IMR-90 (cell line): ENCODE data around the gene ESR2. TPM values are rescaled to one million over a fixed set of nuclear protein-coding genes. Genes with fewer than 3 reads are reported as not detected.

ENCODE experiments used
- ATAC-seq: fragments of 200-7000 bp; cut with Tn5 transposase; 2 replicates; pipeline ENCODE4 v1.9.1; 2020; ENCODE audit warnings: low read depth, mild to moderate bottlenecking, moderate library complexity
- BruUV-seq: library from RNA; stranded (reverse); fragments of 400-500 nt; replicated peaks from 2 replicates; lab custom pipeline; 2021; lab: Mats Ljungman, UMichigan
- CTCF ChIA-PET: fragments of 300-600 bp; formaldehyde crosslinking; extraction: SDS; loops from one replicate; lab custom pipeline; 2021; ENCODE audit warnings: antibody characterized with exemption; lab: Yijun Ruan, JAX
- POLR2A ChIA-PET: fragments of 300-600 bp; sonication (Branson Sonifier 250); formaldehyde crosslinking; loops from one replicate; lab custom pipeline; 2022; ENCODE audit warnings: antibody characterized with exemption; ENCODE audit not compliant: unreplicated experiment; lab: Charles Lee
- DNase-seq: peaks from one replicate; pipeline ENCODE4 v3.0.0; 2013
- H2AFZ ChIP-seq: replicated peaks from 2 replicates; pipeline ENCODE3; 2013; ENCODE audit warnings: low read length, mild to moderate bottlenecking; ENCODE audit not compliant: poor library complexity
- H2AK5ac ChIP-seq: 2 replicates; pipeline ENCODE4 v1.6.1; 2013; ENCODE audit warnings: low read depth, low read length, inconsistent platforms
- H2AK9ac ChIP-seq: replicated peaks from 2 replicates; pipeline ENCODE3; 2013; ENCODE audit warnings: mild to moderate bottlenecking, low read depth, low read length, moderate library complexity; ENCODE audit not compliant: poor library complexity
- H2BK120ac ChIP-seq: 2 replicates; pipeline ENCODE4 v1.6.1; 2013; ENCODE audit warnings: low read depth, low read length, inconsistent platforms
- H2BK15ac ChIP-seq: 3 replicates; pipeline ENCODE4 v1.6.1; 2013; ENCODE audit warnings: low read depth, low read length, inconsistent platforms
- H2BK20ac ChIP-seq: 2 replicates; pipeline ENCODE4 v1.6.1; 2013; ENCODE audit warnings: low read depth, mild to moderate bottlenecking, inconsistent platforms, low read length, moderate library complexity
- H2BK5ac ChIP-seq: 2 replicates; pipeline ENCODE4 v1.6.1; 2013; ENCODE audit warnings: mild to moderate bottlenecking, low read depth, low read length, inconsistent platforms; ENCODE audit not compliant: poor library complexity, severe bottlenecking
- H3K14ac ChIP-seq: replicated peaks from 2 replicates; pipeline ENCODE4 v1.6.1; 2013; ENCODE audit warnings: low read depth, low read length, inconsistent platforms
- H3K18ac ChIP-seq: 2 replicates; pipeline ENCODE4 v1.6.1; 2013; ENCODE audit warnings: low read depth, low read length, control low read depth
- H3K23ac ChIP-seq: 2 replicates; pipeline ENCODE4 v1.6.1; 2013; ENCODE audit warnings: low read depth, low read length, inconsistent platforms
- H3K27ac ChIP-seq: 2 replicates; pipeline ENCODE4 v1.5.1; 2013; ENCODE audit warnings: mild to moderate bottlenecking, control low read depth, low read length; ENCODE audit not compliant: insufficient read depth
- H3K27me3 ChIP-seq: 2 replicates; pipeline ENCODE4 v1.6.1; 2013; ENCODE audit warnings: low read length; ENCODE audit not compliant: control insufficient read depth, insufficient read depth
- H3K36me3 ChIP-seq: 2 replicates; pipeline ENCODE4 v1.6.1; 2013; ENCODE audit warnings: low read length, mixed read lengths; ENCODE audit not compliant: control insufficient read depth, insufficient read depth
- H3K4ac ChIP-seq: 2 replicates; pipeline ENCODE4 v1.6.1; 2013; ENCODE audit warnings: low read depth, low read length, inconsistent platforms
- H3K4me1 ChIP-seq: 2 replicates; pipeline ENCODE4 v1.6.1; 2013; ENCODE audit warnings: low read length, mixed read lengths; ENCODE audit not compliant: control insufficient read depth, insufficient read depth
- H3K4me2 ChIP-seq: 2 replicates; pipeline ENCODE4 v1.6.1; 2013; ENCODE audit warnings: low read depth, mild to moderate bottlenecking, control low read depth, low read length, moderate library complexity
- H3K4me3 ChIP-seq: 2 replicates; pipeline ENCODE4 v1.5.1; 2013; ENCODE audit warnings: low read depth, mild to moderate bottlenecking, control low read depth, low read length, moderate library complexity; ENCODE audit not compliant: insufficient read depth
- H3K56ac ChIP-seq: 2 replicates; pipeline ENCODE4 v1.6.1; 2013; ENCODE audit warnings: low read length, inconsistent platforms; ENCODE audit not compliant: insufficient read depth; ENCODE audit errors: extremely low read depth
- H3K79me1 ChIP-seq, 2 experiments: 2 replicates each; pipeline ENCODE4 v1.6.1; 2013; ENCODE audit warnings: low read length in 2 of 2, inconsistent platforms in 1 of 2, low read depth in 1 of 2
- H3K9ac ChIP-seq: 2 replicates; pipeline ENCODE4 v1.6.1; 2013; ENCODE audit warnings: low read depth, low read length, control low read depth
- H3K9me1 ChIP-seq: 2 replicates; pipeline ENCODE4 v1.6.1; 2013; ENCODE audit warnings: low read length, inconsistent platforms; ENCODE audit not compliant: insufficient read depth
- H3K9me3 ChIP-seq: 2 replicates; pipeline ENCODE4 v1.6.1; 2013; ENCODE audit warnings: low read length; ENCODE audit not compliant: control insufficient read depth, insufficient read depth
- H4K20me1 ChIP-seq: 2 replicates; pipeline ENCODE4 v1.6.1; 2013; ENCODE audit warnings: low read length, inconsistent platforms; ENCODE audit not compliant: insufficient read depth
- H4K5ac ChIP-seq: 2 replicates; pipeline ENCODE4 v1.6.1; 2013; ENCODE audit warnings: mild to moderate bottlenecking, low read depth, low read length, control low read depth
- H4K8ac ChIP-seq, 2 experiments: 2 replicates each; pipeline ENCODE4 v1.6.1; 2013; ENCODE audit warnings: low read depth in 2 of 2, low read length in 2 of 2, control low read depth in 1 of 2, inconsistent platforms in 1 of 2
- H4K91ac ChIP-seq: 2 replicates; pipeline ENCODE4 v1.6.1; 2013; ENCODE audit warnings: low read depth, low read length, inconsistent platforms; ENCODE audit not compliant: insufficient read depth
- POLR2A ChIP-seq: IDR thresholded peaks from 2 replicates; pipeline ENCODE4 v1.6.1; 2012; ENCODE audit warnings: mild to moderate bottlenecking, low read depth, low read length
- RCOR1 ChIP-seq: IDR thresholded peaks from 2 replicates; pipeline ENCODE4 v1.6.1; 2012; ENCODE audit warnings: mild to moderate bottlenecking, low read length, improper control_type of control experiment; ENCODE audit not compliant: insufficient replicate concordance
- SMC3 ChIP-seq: fragments of 150-350 bp; IDR thresholded peaks from 2 replicates; pipeline ENCODE4 v1.6.1; 2016; ENCODE audit warnings: low read depth, mild to moderate bottlenecking, antibody characterized with exemption, low read length, moderate library complexity
- WGBS, 2 experiments: methylation state at CpG; one replicate each; pipeline versions ENCODE4 v1.1.5 to v1.1.7; 2013; ENCODE audit warnings: missing lambda C conversion rate in 2 of 2; ENCODE audit not compliant: insufficient read length in 1 of 2; ENCODE audit errors: extremely low coverage in 2 of 2; 5-methylcytosine and 5-hydroxymethylcytosine counted together
- dilution Hi-C: fragments of 300-500 bp; cut with HindIII; formaldehyde crosslinking; loops from one replicate; pipeline ENCODE4 v1.14.3; 2018; ENCODE audit warnings: low sequenced_read_pairs; ENCODE audit not compliant: unreplicated experiment
- in situ Hi-C: fragments of 300-500 bp; cut with MboI; formaldehyde crosslinking; loops from 3 replicates; pipeline ENCODE4 v1.14.3; 2019; ENCODE audit warnings: low sequenced_read_pairs, inconsistent platforms, mixed read lengths
- intact Hi-C: fragments of 100-400 bp; cut with micrococcal nuclease; formaldehyde crosslinking; loops from 2 replicates; pipeline ENCODE4 v1.10.0; 2022
- polyA plus RNA-seq, 3 experiments: library from polyadenylated mRNA; depleted of rRNA; stranded (reverse); fragments of >200 nt; gene quantifications; 2 replicates each; pipeline ENCODE4 v1.2.3, GENCODE V29; 2012; ENCODE audit warnings: low replicate concordance in 1 of 3
- total RNA-seq: library from RNA; depleted of rRNA; stranded (reverse); fragments of >200 nt; gene quantifications from 2 replicates; pipeline ENCODE4 v1.2.3, GENCODE V29; 2012

ESR2 gene
- total and polyA plus RNA-seq, 2 of the 4 experiments (the other 2 are of a cell fraction): under 0.01 to 0.03 TPM

- in situ Hi-C loops: no loop called here
- H4K91ac ChIP-seq: no peak overlapping the region
- H3K36me3 ChIP-seq: no peaks in the 10 kb centered on the region
- no peak overlapping the region for H2BK20ac ChIP-seq
- H3K4me3 ChIP-seq: no peak overlapping the region
- no peaks in the 10 kb centered on the region for H3K9me3 ChIP-seq
- TF ChIP-seq RCOR1 (no peak), SMC3 (no peak), POLR2A (no peak)
- ATAC-seq (no peak), DNase-seq (no peak)
- H2AK5ac ChIP-seq: no peak overlapping the region
- H3K18ac ChIP-seq: no peak overlapping the region
- no peak overlapping the region for H2BK15ac ChIP-seq
- no peak overlapping the region for H3K14ac ChIP-seq
- no peak overlapping the region for H2AFZ ChIP-seq
- H4K8ac ChIP-seq: no peak overlapping the region
- no peak overlapping the region for H3K56ac ChIP-seq
- H3K9ac ChIP-seq: no peak overlapping the region
- dilution Hi-C loops: no loop called here
- no peak overlapping the region for H2BK5ac ChIP-seq
- no TSS peak for BruUV-seq
- POLR2A ChIA-PET: no interaction called here
- no peak overlapping the region for H3K27ac ChIP-seq
- peak overlapping the region; percentile 55 for H2AK9ac ChIP-seq
- no peaks in the 10 kb centered on the region for H3K79me1 ChIP-seq
- no peak overlapping the region for H3K4me2 ChIP-seq
- H3K23ac ChIP-seq: no peak overlapping the region
- no peaks in the 10 kb centered on the region for H3K4me1 ChIP-seq
- no peaks in the 10 kb centered on the region for H4K20me1 ChIP-seq
- no peaks in the 10 kb centered on the region for H3K9me1 ChIP-seq
- no peak overlapping the region for H2BK120ac ChIP-seq
- no peaks in the 10 kb centered on the region for H3K27me3 ChIP-seq
- H3K4ac ChIP-seq: no peak overlapping the region
- intact Hi-C loops: no loop called here
- CTCF ChIA-PET: interaction anchor here (0.6 to 0.7 kb wide), 2 partner anchors 14 to 18 kb away, joined by 3 read pairs; no protein-coding TSS in a partner anchor
- 67% methylated on average over 3 of the region's 6 CpGs; no CpG with 5 or more reads in 1 of the 2 experiments for WGBS, 2 experiments
- H4K5ac ChIP-seq: no peak overlapping the region
Observed at GRCh38 chr14:64059454-64060198, 234.5 kb downstream of the ESR2 start.
